ENCODE measurements around the gene KIF21A.

Gene KIF21A

GRCh38 chr12:39352471-39353017 is 90.4 kb downstream of the KIF21A start:
- FAIRE-seq (no peak), DNase-seq (ENCODE audit: extremely low spot score, insufficient read length, low read depth) (no peak)

- FAIRE-seq (no peak), DNase-seq (ENCODE audit: extremely low spot score, insufficient read length, low read depth) (no peak)
Observed at GRCh38 chr12:39351153-39351552, 91.8 kb downstream of the KIF21A start.

GRCh38 chr12:39348941-39349626 is 93.8 kb downstream of the KIF21A start:
- no peak for FAIRE-seq
- DNase-seq (ENCODE audit: extremely low spot score, insufficient read length, low read depth) = no peak

- no peak for FAIRE-seq
- no peak for DNase-seq (ENCODE audit: extremely low spot score, insufficient read length, low read depth)
Observed at GRCh38 chr12:39348523-39348922, 94.4 kb downstream of the KIF21A start.

GRCh38 chr12:39344926-39345325 is 98.0 kb downstream of the KIF21A start:
- FAIRE-seq (no peak), DNase-seq (ENCODE audit: extremely low spot score, insufficient read length, low read depth) (no peak)

- no peak for FAIRE-seq
- DNase-seq (ENCODE audit: extremely low spot score, insufficient read length, low read depth) = no peak
Observed at GRCh38 chr12:39343665-39344064, 99.3 kb downstream of the KIF21A start.

- FAIRE-seq (no peak), DNase-seq (ENCODE audit: extremely low spot score, insufficient read length, low read depth) (no peak)
Observed at GRCh38 chr12:39341761-39342160, 101.2 kb downstream of the KIF21A start.

- no peak for FAIRE-seq
- DNase-seq (ENCODE audit: extremely low spot score, insufficient read length, low read depth) = no peak
Observed at GRCh38 chr12:39341179-39341578, 101.7 kb downstream of the KIF21A start.

GRCh38 chr12:39332661-39333175 is 110.2 kb downstream of the KIF21A start:
- DNase-seq (ENCODE audit: extremely low spot score, insufficient read length, low read depth) = no peak

GRCh38 chr12:39331539-39332261 is 111.2 kb downstream of the KIF21A start:
- DNase-seq (ENCODE audit: extremely low spot score, insufficient read length, low read depth) (no peak), FAIRE-seq (no peak)

More at GRCh38 chr12:39332661-39333175, 110.2 kb downstream of the KIF21A start:
- no peak for FAIRE-seq

GRCh38 chr12:39329876-39330275 is 113.0 kb downstream of the KIF21A start:
- FAIRE-seq (no peak), DNase-seq (ENCODE audit: extremely low spot score, insufficient read length, low read depth) (no peak)

- FAIRE-seq = no peak
- DNase-seq (ENCODE audit: extremely low spot score, insufficient read length, low read depth) = no peak
Observed at GRCh38 chr12:39329018-39329417, 113.9 kb downstream of the KIF21A start.

GRCh38 chr12:39327965-39328364 is 115.0 kb downstream of the KIF21A start:
- DNase-seq (ENCODE audit: extremely low spot score, insufficient read length, low read depth) (no peak), FAIRE-seq (no peak)

- DNase-seq (ENCODE audit: extremely low spot score, insufficient read length, low read depth) (no peak), FAIRE-seq (no peak)
Observed at GRCh38 chr12:39327510-39327909, 115.4 kb downstream of the KIF21A start.

- FAIRE-seq (no peak), DNase-seq (ENCODE audit: extremely low spot score, insufficient read length, low read depth) (no peak)
Observed at GRCh38 chr12:39319180-39319579, 123.7 kb downstream of the KIF21A start.

- FAIRE-seq = no peak
Observed at GRCh38 chr12:39314547-39314946, 128.4 kb downstream of the KIF21A start.

GRCh38 chr12:39309516-39309915 is 133.4 kb downstream of the KIF21A start:
- FAIRE-seq = no peak
- no peak for DNase-seq (ENCODE audit: extremely low spot score, insufficient read length, low read depth)

More at GRCh38 chr12:39314547-39314946, 128.4 kb downstream of the KIF21A start:
- DNase-seq (ENCODE audit: extremely low spot score, insufficient read length, low read depth) = no peak

- no peak for DNase-seq (ENCODE audit: extremely low spot score, insufficient read length, low read depth)
- FAIRE-seq = no peak
Observed at GRCh38 chr12:39301422-39301821, 141.5 kb downstream of the KIF21A start.

GRCh38 chr12:39300799-39301198 is 142.1 kb downstream of the KIF21A start:
- FAIRE-seq (no peak), DNase-seq (ENCODE audit: extremely low spot score, insufficient read length, low read depth) (no peak)

GRCh38 chr12:39297891-39298290 is 145.0 kb downstream of the KIF21A start:
- FAIRE-seq = no peak
- no peak for DNase-seq (ENCODE audit: extremely low spot score, insufficient read length, low read depth)

GRCh38 chr12:39296496-39296895 is 146.4 kb downstream of the KIF21A start:
- DNase-seq (ENCODE audit: extremely low spot score, insufficient read length, low read depth) (no peak), FAIRE-seq (no peak)
